IMR-90 (cell line): ENCODE data around the gene MRPL33. TPM values are rescaled to one million over a fixed set of nuclear protein-coding genes. Genes with fewer than 3 reads are reported as not detected.

ENCODE experiments used
- ATAC-seq: fragments of 200-7000 bp; cut with Tn5 transposase; 2 replicates; pipeline ENCODE4 v1.9.1; 2020; ENCODE audit warnings: low read depth, mild to moderate bottlenecking, moderate library complexity
- BruUV-seq: library from RNA; stranded (reverse); fragments of 400-500 nt; replicated peaks from 2 replicates; lab custom pipeline; 2021; lab: Mats Ljungman, UMichigan
- CTCF ChIA-PET: fragments of 300-600 bp; formaldehyde crosslinking; extraction: SDS; loops from one replicate; lab custom pipeline; 2021; ENCODE audit warnings: antibody characterized with exemption; lab: Yijun Ruan, JAX
- POLR2A ChIA-PET: fragments of 300-600 bp; sonication (Branson Sonifier 250); formaldehyde crosslinking; loops from one replicate; lab custom pipeline; 2022; ENCODE audit warnings: antibody characterized with exemption; ENCODE audit not compliant: unreplicated experiment; lab: Charles Lee
- DNase-seq: peaks from one replicate; pipeline ENCODE4 v3.0.0; 2013
- H2AFZ ChIP-seq: replicated peaks from 2 replicates; pipeline ENCODE3; 2013; ENCODE audit warnings: low read length, mild to moderate bottlenecking; ENCODE audit not compliant: poor library complexity
- H2AK5ac ChIP-seq: 2 replicates; pipeline ENCODE4 v1.6.1; 2013; ENCODE audit warnings: low read depth, low read length, inconsistent platforms
- H2AK9ac ChIP-seq: replicated peaks from 2 replicates; pipeline ENCODE3; 2013; ENCODE audit warnings: mild to moderate bottlenecking, low read depth, low read length, moderate library complexity; ENCODE audit not compliant: poor library complexity
- H2BK120ac ChIP-seq: 2 replicates; pipeline ENCODE4 v1.6.1; 2013; ENCODE audit warnings: low read depth, low read length, inconsistent platforms
- H2BK15ac ChIP-seq: 3 replicates; pipeline ENCODE4 v1.6.1; 2013; ENCODE audit warnings: low read depth, low read length, inconsistent platforms
- H2BK20ac ChIP-seq: 2 replicates; pipeline ENCODE4 v1.6.1; 2013; ENCODE audit warnings: low read depth, mild to moderate bottlenecking, inconsistent platforms, low read length, moderate library complexity
- H2BK5ac ChIP-seq: 2 replicates; pipeline ENCODE4 v1.6.1; 2013; ENCODE audit warnings: mild to moderate bottlenecking, low read depth, low read length, inconsistent platforms; ENCODE audit not compliant: poor library complexity, severe bottlenecking
- H3K14ac ChIP-seq: replicated peaks from 2 replicates; pipeline ENCODE4 v1.6.1; 2013; ENCODE audit warnings: low read depth, low read length, inconsistent platforms
- H3K18ac ChIP-seq: 2 replicates; pipeline ENCODE4 v1.6.1; 2013; ENCODE audit warnings: low read depth, low read length, control low read depth
- H3K23ac ChIP-seq: 2 replicates; pipeline ENCODE4 v1.6.1; 2013; ENCODE audit warnings: low read depth, low read length, inconsistent platforms
- H3K27ac ChIP-seq: 2 replicates; pipeline ENCODE4 v1.5.1; 2013; ENCODE audit warnings: mild to moderate bottlenecking, control low read depth, low read length; ENCODE audit not compliant: insufficient read depth
- H3K27me3 ChIP-seq: 2 replicates; pipeline ENCODE4 v1.6.1; 2013; ENCODE audit warnings: low read length; ENCODE audit not compliant: control insufficient read depth, insufficient read depth
- H3K36me3 ChIP-seq: 2 replicates; pipeline ENCODE4 v1.6.1; 2013; ENCODE audit warnings: low read length, mixed read lengths; ENCODE audit not compliant: control insufficient read depth, insufficient read depth
- H3K4ac ChIP-seq: 2 replicates; pipeline ENCODE4 v1.6.1; 2013; ENCODE audit warnings: low read depth, low read length, inconsistent platforms
- H3K4me1 ChIP-seq: 2 replicates; pipeline ENCODE4 v1.6.1; 2013; ENCODE audit warnings: low read length, mixed read lengths; ENCODE audit not compliant: control insufficient read depth, insufficient read depth
- H3K4me2 ChIP-seq: 2 replicates; pipeline ENCODE4 v1.6.1; 2013; ENCODE audit warnings: low read depth, mild to moderate bottlenecking, control low read depth, low read length, moderate library complexity
- H3K4me3 ChIP-seq: 2 replicates; pipeline ENCODE4 v1.5.1; 2013; ENCODE audit warnings: low read depth, mild to moderate bottlenecking, control low read depth, low read length, moderate library complexity; ENCODE audit not compliant: insufficient read depth
- H3K56ac ChIP-seq: 2 replicates; pipeline ENCODE4 v1.6.1; 2013; ENCODE audit warnings: low read length, inconsistent platforms; ENCODE audit not compliant: insufficient read depth; ENCODE audit errors: extremely low read depth
- H3K79me1 ChIP-seq, 2 experiments: 2 replicates each; pipeline ENCODE4 v1.6.1; 2013; ENCODE audit warnings: low read length in 2 of 2, inconsistent platforms in 1 of 2, low read depth in 1 of 2
- H3K9ac ChIP-seq: 2 replicates; pipeline ENCODE4 v1.6.1; 2013; ENCODE audit warnings: low read depth, low read length, control low read depth
- H3K9me1 ChIP-seq: 2 replicates; pipeline ENCODE4 v1.6.1; 2013; ENCODE audit warnings: low read length, inconsistent platforms; ENCODE audit not compliant: insufficient read depth
- H3K9me3 ChIP-seq: 2 replicates; pipeline ENCODE4 v1.6.1; 2013; ENCODE audit warnings: low read length; ENCODE audit not compliant: control insufficient read depth, insufficient read depth
- H4K20me1 ChIP-seq: 2 replicates; pipeline ENCODE4 v1.6.1; 2013; ENCODE audit warnings: low read length, inconsistent platforms; ENCODE audit not compliant: insufficient read depth
- H4K5ac ChIP-seq: 2 replicates; pipeline ENCODE4 v1.6.1; 2013; ENCODE audit warnings: mild to moderate bottlenecking, low read depth, low read length, control low read depth
- H4K8ac ChIP-seq, 2 experiments: 2 replicates each; pipeline ENCODE4 v1.6.1; 2013; ENCODE audit warnings: low read depth in 2 of 2, low read length in 2 of 2, control low read depth in 1 of 2, inconsistent platforms in 1 of 2
- H4K91ac ChIP-seq: 2 replicates; pipeline ENCODE4 v1.6.1; 2013; ENCODE audit warnings: low read depth, low read length, inconsistent platforms; ENCODE audit not compliant: insufficient read depth
- MAZ ChIP-seq: IDR thresholded peaks from 2 replicates; pipeline ENCODE4 v1.6.1; 2012; ENCODE audit warnings: low read depth, mild to moderate bottlenecking, low read length, improper control_type of control experiment, moderate library complexity, borderline replicate concordance
- POLR2A ChIP-seq: IDR thresholded peaks from 2 replicates; pipeline ENCODE4 v1.6.1; 2012; ENCODE audit warnings: mild to moderate bottlenecking, low read depth, low read length
- RAD21 ChIP-seq: IDR thresholded peaks from 2 replicates; pipeline ENCODE4 v1.6.1; 2012; ENCODE audit warnings: low read length, improper control_type of control experiment
- RCOR1 ChIP-seq: IDR thresholded peaks from 2 replicates; pipeline ENCODE4 v1.6.1; 2012; ENCODE audit warnings: mild to moderate bottlenecking, low read length, improper control_type of control experiment; ENCODE audit not compliant: insufficient replicate concordance
- WGBS, 2 experiments: methylation state at CpG; one replicate each; pipeline versions ENCODE4 v1.1.5 to v1.1.7; 2013; ENCODE audit warnings: missing lambda C conversion rate in 2 of 2; ENCODE audit not compliant: insufficient read length in 1 of 2; ENCODE audit errors: extremely low coverage in 2 of 2; 5-methylcytosine and 5-hydroxymethylcytosine counted together
- dilution Hi-C: fragments of 300-500 bp; cut with HindIII; formaldehyde crosslinking; loops from one replicate; pipeline ENCODE4 v1.14.3; 2018; ENCODE audit warnings: low sequenced_read_pairs; ENCODE audit not compliant: unreplicated experiment
- in situ Hi-C: fragments of 300-500 bp; cut with MboI; formaldehyde crosslinking; loops from 3 replicates; pipeline ENCODE4 v1.14.3; 2019; ENCODE audit warnings: low sequenced_read_pairs, inconsistent platforms, mixed read lengths
- intact Hi-C: fragments of 100-400 bp; cut with micrococcal nuclease; formaldehyde crosslinking; loops from 2 replicates; pipeline ENCODE4 v1.10.0; 2022
- polyA plus RNA-seq, 3 experiments: library from polyadenylated mRNA; depleted of rRNA; stranded (reverse); fragments of >200 nt; gene quantifications; 2 replicates each; pipeline ENCODE4 v1.2.3, GENCODE V29; 2012; ENCODE audit warnings: low replicate concordance in 1 of 3
- total RNA-seq: library from RNA; depleted of rRNA; stranded (reverse); fragments of >200 nt; gene quantifications from 2 replicates; pipeline ENCODE4 v1.2.3, GENCODE V29; 2012
- TF ChIP-seq, protein P1 (sequence below): conservative IDR thresholded peaks from 2 replicates; pipeline ENCODE4 v1.5.1; 2012; ENCODE audit warnings: mild to moderate bottlenecking, low read depth, low read length, improper control_type of control experiment

Gene MRPL33
- total and polyA plus RNA-seq, 2 of the 4 experiments (the other 2 are of a cell fraction), result 13.3 to 101 TPM

DNA sequence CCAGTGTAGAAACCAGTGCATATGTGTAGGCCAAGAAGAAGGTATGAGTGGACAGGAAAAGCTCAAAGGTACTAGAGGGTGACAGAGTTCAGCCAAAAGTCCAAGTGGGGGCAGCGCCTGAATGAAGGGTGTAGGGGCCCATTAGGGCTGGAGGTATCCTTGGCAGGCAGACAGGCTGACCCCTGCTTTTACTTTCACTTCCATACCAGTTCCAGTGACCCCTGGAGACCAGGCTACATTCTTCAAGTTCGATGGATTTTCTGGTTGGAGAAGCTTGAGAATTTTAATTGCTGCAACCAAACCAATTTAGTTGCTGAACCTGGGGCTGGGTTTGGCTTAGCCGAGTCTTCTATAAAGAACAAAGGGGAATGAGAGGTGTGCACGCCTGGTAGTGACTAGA, 42.3 kb upstream of the MRPL33 start (continued):
- TF ChIP-seq, protein P1, sequence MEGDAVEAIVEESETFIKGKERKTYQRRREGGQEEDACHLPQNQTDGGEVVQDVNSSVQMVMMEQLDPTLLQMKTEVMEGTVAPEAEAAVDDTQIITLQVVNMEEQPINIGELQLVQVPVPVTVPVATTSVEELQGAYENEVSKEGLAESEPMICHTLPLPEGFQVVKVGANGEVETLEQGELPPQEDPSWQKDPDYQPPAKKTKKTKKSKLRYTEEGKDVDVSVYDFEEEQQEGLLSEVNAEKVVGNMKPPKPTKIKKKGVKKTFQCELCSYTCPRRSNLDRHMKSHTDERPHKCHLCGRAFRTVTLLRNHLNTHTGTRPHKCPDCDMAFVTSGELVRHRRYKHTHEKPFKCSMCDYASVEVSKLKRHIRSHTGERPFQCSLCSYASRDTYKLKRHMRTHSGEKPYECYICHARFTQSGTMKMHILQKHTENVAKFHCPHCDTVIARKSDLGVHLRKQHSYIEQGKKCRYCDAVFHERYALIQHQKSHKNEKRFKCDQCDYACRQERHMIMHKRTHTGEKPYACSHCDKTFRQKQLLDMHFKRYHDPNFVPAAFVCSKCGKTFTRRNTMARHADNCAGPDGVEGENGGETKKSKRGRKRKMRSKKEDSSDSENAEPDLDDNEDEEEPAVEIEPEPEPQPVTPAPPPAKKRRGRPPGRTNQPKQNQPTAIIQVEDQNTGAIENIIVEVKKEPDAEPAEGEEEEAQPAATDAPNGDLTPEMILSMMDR, result no peak

DNA sequence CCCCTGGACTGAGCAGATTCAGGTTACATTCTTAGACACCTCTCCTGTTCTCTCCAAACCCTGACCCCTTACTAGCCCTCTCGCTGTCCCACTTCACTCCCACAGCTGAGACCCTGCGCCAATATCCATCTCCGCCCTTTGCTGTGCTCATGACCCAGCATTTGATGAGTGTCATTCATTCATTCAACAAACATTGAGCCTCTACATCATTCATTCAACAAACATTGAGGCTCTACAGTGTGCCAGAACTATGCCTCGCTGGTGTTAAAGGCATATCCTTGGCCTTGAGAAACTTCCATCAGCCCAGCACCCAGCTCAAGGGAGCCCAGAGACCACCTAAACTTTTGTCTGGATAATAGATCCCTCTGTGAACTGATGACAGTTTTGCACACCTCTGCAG, 41.9 kb upstream of the MRPL33 start:
- H3K9me1 ChIP-seq, result no peaks in the 10 kb centered on the region
- no peak overlapping the region for H3K18ac ChIP-seq
- no peak overlapping the region for H3K4me3 ChIP-seq
- H2BK5ac ChIP-seq, result no peak overlapping the region
- intact Hi-C loops (no loop called here), dilution Hi-C loops (no loop called here), in situ Hi-C loops (no loop called here)
- H2BK20ac ChIP-seq, result no peak overlapping the region
- H2AK5ac ChIP-seq, result no peak overlapping the region
- H2AFZ ChIP-seq, result no peak overlapping the region
- H3K56ac ChIP-seq, result no peak overlapping the region
- H3K9me3 ChIP-seq, result no peaks in the 10 kb centered on the region
- no peak overlapping the region for H3K27ac ChIP-seq
- H3K14ac ChIP-seq, result no peak overlapping the region
- no peaks in the 10 kb centered on the region for H3K79me1 ChIP-seq
- 97% methylated on average over 3 of the region's 4 CpGs; no CpG with 5 or more reads in 1 of the 2 experiments for WGBS, 2 experiments
- H3K4me2 ChIP-seq, result no peak overlapping the region
- no peak overlapping the region for H4K5ac ChIP-seq
- no peak overlapping the region for H2AK9ac ChIP-seq
- ChIA-PET CTCF (no interaction called here), POLR2A (no interaction called here)
- no peaks in the 10 kb centered on the region for H3K27me3 ChIP-seq
- DNase-seq, result no peak
- no TSS peak for BruUV-seq
- no peak overlapping the region for H4K8ac ChIP-seq
- H2BK15ac ChIP-seq, result peak overlapping the region; percentile 40; the same call in 1 of the 3 replicates
- H2BK120ac ChIP-seq, result no peak overlapping the region
- no peak for TF ChIP-seq RAD21
- TF ChIP-seq MAZ, result no peak
- no peak for TF ChIP-seq POLR2A
- no peak for TF ChIP-seq RCOR1
- TF ChIP-seq, protein P1, result no peak
- no peak overlapping the region for H4K91ac ChIP-seq
- H3K4ac ChIP-seq, result no peak overlapping the region
- H3K36me3 ChIP-seq, result no peaks in the 10 kb centered on the region
- ATAC-seq, result no peak
- H3K4me1 ChIP-seq, result no peaks in the 10 kb centered on the region
- no peak overlapping the region for H3K23ac ChIP-seq
- H3K9ac ChIP-seq, result no peak overlapping the region
- H4K20me1 ChIP-seq, result no peaks in the 10 kb centered on the region
